NAMALWA (cell line): ENCODE data around the gene TRIM60.
"Not testable (repeated sequence)": the region's sequence is repeated elsewhere in the genome, so short reads cannot be mapped to it uniquely, and the experiment has no call there.

Experiments used
- DNase-seq: peaks from one replicate; pipeline ENCODE4 v3.0.0-alpha.2; 2015; ENCODE audit warnings: low spot score

Gene TRIM60

DNA sequence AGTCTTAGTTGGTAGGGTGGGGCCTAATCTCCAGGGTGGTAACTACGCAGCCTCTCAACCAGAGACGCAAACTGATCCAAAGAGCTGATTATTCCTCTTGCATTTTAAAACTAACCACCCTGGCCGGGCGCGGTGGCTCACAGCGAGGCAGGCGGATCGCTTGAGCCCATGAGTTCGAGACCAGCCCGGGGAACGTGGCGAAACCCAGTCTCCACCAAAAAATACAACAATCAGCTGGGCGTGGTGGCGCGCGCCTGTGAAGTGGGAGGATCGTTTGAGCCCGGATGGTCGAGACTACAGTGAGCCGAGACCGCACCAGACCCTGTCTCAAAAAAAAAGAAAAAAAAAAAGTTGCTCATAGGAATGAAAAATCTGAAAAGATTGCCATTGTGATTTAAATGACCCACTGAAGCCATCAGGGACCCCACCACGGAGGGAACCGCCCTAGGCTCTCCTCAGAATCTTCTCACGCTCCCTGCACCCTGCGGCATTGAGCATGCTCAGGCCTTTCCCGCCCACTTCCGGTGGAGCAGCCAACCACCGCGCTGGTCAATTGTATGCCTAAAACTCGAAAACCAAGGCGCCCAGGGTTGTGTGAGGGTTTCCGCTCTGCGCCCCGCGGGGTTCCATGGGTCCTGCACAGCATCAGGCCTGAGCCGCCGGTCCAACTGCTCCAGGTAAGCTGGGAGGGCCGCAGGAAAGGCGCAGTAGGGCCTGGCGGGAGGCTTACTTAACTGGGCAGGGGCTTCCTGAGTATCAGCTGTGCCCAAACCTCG lies at the start of gene TRIM60:
TRIM60 (plus strand) TSS at position 564 of the 776 bp plus-strand sequence. CDS start 8,074 bp downstream, outside the sequence.
- no peak for DNase-seq

DNA sequence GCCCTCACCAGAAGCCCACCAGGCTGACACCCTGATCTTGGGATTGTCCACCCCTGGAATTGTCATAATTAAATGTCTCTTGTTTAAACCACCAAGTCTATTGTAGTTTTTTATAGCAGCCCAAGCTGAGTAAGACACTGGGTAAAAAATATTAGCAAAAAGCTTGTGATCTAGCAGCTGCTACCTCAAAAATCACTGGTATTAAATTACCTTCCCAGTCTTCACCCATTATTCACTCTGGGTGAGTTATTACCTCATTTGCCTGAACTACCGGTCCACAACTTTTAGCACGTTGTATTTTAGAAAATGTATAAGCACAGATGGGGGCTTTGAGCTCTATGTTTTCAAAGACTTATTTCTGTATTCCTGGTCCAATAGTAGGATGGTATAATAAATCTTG lies 42.3 kb upstream of the TRIM60 start:
- DNase-seq, result no peak

DNA sequence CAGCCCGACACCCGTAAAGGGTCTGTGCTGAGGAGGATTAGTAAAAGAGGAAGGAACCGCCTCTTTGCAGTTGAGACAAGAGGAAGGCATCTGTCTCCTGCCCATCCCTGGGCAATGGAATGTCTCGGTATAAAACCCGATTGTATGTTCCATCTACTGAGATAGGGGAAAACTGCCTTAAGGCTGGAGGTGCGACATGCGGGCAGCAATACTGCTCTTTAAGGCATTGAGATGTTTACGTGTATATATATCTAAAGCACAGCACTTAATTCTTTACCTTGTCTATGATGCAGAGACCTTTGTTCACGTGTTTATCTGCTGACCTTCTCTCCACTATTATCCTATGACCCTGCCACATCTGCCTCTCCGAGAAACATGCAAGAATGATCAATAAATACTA lies 41.0 kb upstream of the TRIM60 start:
- not testable (repeated sequence) for DNase-seq

DNA sequence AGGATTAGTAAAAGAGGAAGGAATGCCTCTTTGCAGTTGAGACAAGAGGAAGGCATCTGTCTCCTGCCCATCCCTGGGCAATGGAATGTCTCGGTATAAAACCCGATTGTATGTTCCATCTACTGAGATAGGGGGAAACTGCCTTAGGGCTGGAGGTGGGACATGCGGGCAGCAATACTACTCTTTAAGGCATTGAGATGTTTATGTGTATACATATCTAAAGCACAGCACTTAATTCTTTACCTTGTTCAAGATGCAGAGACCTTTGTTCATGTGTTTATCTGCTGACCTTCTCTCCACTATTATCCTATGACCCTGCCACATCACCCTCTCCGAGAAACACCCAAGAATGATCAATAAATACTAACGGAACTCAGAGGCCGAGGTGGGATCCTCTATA lies 35.7 kb upstream of the TRIM60 start:
- DNase-seq, result not testable (repeated sequence)

DNA sequence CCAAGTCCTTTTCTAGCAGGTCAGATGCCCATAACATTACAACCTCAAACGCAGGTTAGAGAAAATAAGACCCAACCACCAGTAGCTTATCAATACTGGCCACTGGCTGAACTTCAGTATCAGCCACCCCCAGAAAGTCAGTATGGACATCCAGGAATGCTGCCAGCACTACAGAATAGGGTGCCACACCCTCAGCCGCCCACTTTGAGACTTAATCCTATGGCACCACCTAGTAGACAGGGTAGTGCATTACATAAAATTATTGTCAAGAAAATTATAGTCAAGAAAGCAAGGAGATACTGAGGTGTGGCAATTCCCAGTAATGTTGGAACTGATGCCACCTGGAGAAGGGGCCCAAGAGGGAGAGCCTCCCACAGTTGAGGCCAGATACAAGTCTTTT lies 34.5 kb upstream of the TRIM60 start:
- peak; percentile 40 for DNase-seq

DNA sequence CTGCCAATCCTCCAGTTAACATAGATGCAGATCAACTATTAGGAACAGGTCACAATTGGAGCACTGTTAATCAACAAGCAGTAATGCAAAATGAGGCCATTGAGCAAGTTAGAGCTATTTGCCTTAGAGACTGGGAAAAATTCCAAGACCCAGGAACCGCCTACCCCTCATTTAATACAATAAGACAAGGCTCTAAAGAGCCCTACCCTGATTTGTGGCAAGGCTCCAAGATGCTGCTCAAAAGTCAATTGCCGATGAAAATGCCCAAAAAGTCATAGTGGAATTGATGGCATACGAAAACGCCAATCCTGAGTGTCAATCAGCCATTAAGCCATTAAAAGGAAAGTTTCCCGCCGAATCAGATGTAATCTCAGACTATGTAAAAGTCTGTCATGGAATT lies 33.9 kb upstream of the TRIM60 start:
- no peak for DNase-seq

DNA sequence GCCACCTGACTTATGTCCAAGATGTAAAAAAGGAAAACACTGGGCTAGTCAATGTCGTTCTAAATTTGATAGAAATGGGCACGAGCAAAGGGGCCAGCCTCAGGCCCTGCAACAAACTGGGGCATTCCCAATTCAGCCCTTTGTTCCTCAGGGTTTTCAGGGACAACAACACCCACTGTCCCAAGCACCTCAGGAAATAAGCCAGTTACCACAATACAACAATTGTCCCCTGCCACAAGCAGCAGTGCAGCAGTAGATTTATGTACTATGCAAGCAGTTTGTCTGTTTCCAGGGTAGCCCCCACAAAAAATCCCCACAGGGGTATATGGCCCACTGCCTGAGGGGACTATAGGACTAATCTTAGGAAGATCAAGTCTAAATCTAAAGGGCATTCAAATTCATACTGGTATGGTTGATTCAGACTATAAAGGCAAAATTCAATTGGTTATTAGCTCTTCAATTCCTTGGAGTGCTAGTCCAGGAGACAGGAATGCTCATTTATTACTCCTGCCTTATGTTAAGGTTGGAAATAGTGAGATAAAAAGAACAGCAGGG lies 33.2 kb upstream of the TRIM60 start:
- DNase-seq, result not testable (repeated sequence)

DNA sequence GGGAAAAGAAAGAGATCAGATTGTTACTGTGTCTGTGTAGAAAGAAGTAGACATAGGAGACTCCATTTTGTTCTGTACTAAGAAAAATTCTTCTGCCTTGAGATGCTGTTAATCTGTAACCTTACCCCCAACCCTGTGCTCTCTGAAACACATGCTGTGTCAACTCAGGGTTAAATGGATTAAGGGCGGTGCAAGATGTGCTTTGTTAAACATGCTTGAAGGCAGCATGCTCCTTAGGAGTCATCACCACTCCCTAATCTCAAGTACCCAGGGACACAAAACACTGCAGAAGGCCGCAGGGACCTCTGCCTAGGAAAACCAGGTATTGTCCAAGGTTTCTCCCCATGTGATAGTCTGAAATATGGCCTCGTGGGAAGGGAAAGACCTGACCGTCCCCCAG lies 29.8 kb upstream of the TRIM60 start:
- DNase-seq, result not testable (repeated sequence)

DNA sequence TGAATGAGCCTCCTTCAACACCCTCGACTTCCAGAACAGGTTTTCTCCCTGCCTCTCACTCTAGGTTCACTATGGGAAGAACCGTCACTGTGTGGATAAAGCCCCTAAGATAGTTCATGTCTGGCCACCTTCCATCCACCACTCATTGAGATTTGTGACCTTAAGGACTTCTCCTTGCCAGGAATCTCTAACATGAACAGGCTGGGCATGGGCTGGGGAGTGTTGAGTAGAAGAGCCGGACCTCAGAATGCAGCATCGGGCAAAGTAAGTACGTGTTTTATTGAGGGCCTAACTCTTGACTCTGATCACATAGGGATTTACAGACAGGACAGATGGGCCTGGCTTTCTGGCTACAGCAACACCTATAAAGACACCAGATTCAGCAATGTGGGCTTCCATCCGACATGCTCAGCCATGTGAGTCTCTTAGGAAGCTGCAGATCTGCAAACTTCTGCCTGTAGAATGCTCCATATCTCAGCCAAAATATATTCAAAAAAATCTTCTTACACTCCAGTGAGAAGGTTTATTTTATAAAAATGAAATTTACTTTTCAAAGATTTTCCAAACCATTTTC lies 26.4 kb upstream of the TRIM60 start:
- DNase-seq, result no peak

DNA sequence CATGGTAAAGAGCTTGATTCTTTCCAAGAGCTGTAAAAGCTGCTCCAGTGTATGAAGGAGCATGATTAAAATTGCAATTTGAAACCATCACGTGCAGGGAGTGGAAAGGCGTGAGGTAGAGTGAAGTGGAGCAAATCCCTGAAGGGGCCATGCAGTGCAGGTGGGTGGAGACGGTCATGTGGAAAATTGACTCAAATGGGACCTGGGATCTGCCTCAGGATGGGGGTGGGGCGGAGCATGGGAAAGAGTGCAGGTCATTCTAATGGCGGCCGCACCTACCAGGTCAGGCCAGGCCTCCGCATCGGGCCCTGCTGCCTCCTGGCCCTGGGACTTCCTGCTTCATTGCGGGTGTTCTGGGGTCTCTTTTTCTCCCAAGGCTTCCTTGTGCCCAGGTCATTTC lies 25.3 kb upstream of the TRIM60 start:
- no peak for DNase-seq

DNA sequence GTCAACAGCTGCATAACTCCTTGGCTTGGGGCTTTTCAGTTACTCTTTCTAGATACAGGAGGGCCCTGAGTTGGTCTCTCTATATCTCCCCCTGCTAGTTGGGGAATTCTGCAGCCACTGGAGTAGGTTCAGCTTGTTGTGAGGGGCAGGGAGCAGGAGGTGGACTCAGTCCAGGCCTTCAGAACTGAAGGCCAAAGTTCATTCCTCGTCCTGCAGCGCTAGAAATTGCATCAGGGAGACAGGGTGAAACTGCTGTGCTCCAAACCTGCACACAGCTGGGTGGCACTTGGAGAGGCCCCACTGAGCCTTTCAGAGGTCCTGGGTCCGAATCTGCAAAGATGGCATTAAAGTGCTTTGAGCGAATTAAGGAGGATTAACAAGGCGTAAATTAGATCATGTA lies 24.9 kb upstream of the TRIM60 start:
- no peak for DNase-seq

DNA sequence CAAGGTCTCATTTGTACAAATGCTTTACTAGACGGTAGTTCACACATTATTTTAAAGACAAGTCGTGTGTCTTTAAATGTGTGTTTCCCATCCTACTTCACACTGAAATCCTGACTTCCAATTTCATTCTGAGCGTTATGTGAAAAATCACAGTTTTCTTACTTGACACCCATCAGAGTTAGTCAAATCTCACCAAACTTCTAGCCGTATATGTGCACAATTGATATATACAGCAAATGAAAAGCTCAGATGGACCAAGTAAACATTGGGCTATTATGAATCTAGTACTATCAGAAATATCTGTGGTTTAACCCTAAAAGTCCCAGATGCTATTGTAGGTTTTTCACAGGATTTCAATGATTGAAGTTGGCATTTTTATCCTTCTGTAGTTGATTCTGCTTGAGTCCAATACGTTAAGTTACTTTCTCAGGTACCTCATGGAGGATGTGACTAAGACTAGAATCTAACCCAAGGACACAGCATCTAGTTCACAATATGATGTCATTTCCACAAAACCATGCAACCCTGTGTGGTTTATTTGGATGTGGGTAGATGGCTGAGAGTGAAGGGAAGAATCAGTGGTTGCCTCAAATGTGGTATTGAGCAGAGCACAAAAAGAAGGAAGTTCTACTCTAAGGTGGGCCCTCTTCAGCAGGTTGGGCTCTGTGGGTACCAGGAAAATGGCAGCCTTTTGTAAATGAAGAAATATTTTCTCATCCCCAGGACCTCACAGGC lies 22.1 kb upstream of the TRIM60 start:
- no peak for DNase-seq

DNA sequence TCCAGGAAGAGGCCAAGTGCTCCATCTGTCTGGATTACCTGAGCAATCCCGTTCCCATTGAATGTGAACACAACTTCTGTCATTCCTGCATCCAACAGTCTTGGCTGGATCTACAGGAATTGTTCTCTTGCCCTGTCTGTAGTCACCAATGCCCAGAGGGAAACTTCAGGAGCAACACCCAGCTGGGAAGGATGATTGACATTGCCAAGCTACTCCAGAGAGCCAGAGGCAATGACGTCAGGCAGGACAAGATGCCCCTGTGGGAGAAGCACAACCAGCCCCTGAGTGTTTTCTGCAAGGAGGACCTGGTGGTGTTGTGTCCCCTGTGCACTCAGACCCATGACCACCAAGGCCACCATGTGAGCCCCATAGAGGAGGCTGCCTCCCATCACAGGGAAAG lies 21.3 kb upstream of the TRIM60 start:
- no peak for DNase-seq

DNA sequence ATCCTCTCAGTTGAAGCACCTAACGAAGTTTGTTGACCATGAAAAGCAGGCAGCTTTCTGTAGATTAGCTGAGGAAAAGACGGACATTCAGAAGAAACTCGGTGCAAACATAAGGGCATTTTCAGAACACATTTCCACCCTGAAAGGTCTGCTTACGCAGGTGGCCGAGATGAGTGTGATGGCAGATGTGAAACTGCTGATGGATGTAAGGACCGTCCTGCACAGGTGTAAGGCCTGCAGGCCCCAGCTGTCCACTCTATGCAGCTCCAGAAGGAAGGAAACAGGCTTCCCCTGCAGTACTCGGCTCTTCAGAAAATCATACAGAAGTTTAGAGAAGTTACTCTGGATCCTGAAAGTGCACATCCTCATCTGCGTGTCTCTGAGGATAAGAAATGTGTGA lies 20.8 kb upstream of the TRIM60 start:
- no peak for DNase-seq

DNA sequence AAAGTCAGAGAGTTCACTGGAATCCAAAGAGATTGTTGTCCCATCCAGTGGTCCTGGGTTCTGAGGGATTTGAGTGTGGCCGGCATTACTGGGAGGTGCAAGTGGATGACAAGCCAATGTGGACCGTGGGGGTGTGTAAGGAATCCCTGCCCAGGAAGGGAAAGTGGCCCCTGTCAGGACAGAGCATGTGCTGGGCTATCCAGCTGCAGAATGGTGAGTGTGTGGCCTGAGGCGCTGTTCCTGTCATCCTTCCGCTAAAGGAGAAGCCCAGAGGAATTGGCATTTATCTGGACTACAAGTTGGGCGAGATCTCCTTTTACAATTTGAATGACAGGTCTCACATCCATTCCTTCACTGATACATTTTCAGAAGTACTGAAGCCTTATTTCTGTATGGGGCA lies 20.4 kb upstream of the TRIM60 start:
- no peak for DNase-seq

DNA sequence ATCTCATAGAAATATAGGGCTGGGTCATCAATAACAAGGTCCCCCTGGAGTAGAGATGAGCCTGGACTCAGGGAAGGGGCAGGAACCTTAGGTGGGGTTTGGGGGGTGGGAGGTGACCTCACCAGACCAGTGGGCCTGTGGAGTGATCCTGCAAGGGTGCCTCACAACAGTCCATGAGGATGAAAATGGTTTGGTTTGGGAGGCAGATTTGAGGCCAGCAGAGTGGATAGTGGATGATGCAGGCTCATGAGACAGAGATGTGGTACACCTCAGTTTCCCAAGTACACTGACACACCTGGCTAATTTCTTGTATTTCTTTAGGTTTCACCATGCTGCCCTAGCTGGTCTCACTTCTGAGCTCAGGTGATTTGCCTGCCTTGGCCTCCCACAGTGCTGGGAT lies 18.1 kb upstream of the TRIM60 start:
- no peak for DNase-seq

DNA sequence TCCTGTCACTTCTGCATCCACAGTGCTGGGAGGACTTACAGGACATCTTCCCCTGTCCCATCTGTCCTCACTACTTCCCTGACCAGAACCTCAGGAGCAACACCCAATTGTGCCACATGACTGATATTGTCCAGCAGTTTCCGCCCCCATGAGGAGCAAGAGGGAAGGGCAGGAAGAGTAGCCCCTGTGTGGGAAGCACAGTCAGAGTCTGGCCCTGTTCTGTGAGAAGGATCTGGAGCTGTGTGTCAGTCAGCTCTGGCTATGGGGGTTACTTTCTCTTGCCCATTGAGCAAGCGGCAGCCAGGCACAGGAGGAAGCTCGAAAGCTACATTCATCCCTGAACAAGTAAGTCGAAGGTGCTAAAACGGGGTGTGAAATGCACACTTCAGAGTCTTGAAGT lies 14.8 kb upstream of the TRIM60 start:
- no peak for DNase-seq

DNA sequence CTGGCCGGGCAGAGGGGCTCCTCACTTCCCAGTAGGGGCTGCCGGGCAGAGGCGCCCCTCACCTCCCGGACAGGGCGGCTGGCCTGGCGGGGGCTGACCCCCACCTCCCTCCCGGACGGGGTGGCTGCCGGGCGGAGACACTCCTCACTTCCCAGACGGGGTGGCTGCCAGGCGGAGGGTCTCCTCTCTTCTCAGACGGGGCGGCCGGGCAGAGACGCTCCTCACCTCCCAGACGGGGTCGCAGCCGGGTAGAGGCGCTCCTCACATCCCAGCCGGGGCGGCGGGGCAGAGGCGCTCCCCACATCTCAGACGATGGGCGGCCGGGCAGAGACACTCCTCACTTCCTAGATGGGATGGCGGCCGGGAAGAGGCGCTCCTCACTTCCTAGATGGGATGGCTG lies 11.8 kb upstream of the TRIM60 start:
- not testable (repeated sequence) for DNase-seq

DNA sequence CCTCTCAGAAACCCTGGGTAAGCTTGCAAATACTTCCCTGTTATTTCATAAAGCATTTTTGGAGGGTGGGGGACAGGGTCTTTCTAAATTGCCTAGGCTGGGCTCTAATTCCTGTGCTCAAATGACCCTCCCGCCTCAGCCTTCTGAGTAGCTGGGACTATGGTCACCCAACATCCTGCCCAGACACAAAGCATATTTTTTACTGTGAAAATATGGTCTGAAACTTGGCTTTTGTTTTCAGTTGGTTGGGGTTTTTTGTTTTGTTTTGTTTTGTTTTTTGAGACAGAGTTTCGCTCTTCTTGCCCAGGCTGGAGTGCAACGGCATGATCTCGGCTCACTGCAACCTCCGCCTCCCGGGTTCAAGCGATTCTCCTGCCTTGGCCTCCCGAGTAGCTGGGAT lies 6.0 kb upstream of the TRIM60 start:
- not testable (repeated sequence) for DNase-seq

DNA sequence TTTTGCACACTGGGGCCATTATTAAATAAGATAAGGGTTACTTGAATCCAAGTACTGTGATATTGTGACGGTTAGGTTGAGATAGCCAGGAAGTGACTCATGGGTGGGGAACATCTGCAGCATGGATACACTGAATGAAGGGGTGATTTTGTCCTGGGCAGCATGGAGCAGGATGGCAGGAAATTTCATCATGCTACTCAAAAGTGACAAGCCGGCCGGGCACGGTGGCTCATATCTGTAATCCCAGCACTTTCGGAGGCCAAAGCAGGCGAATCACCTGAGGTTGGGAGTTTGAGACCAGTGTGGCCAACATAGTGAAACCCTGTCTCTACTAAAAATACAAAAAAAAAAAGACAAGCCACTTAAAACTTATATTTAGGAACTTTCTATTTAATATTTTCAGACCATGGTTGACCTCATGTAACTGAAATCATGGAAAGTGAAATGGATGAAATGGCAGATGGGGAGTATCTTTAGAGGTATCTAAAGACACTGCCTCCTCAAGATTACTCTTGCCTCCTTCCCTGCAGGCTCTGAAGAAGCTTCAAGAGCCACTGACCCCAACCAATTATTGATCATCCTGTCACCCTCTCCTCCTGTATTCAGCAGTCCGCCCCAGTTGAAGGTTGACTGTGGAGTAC lies 3.9 kb upstream of the TRIM60 start:
- DNase-seq, result no peak

DNA sequence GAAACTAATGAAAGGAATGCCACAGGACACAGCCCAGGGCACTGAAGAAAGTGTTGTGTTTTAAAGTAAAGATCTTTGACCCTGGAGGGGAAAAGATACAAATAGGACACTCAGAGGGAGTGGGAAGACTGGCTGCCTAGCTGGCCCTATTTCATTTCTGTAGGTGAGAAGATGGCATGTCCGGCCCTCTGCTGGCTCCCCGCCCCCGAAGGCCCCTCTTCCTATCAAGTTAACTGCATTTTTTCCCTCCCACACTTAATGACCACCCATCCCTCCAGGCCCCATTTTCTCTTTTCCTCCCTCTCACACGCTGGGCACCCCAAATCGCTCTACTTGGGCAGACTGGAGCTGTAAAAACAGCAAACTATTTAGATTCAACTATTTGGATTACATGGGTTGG lies 16.4 kb downstream of the TRIM60 start:
- no peak for DNase-seq

DNA sequence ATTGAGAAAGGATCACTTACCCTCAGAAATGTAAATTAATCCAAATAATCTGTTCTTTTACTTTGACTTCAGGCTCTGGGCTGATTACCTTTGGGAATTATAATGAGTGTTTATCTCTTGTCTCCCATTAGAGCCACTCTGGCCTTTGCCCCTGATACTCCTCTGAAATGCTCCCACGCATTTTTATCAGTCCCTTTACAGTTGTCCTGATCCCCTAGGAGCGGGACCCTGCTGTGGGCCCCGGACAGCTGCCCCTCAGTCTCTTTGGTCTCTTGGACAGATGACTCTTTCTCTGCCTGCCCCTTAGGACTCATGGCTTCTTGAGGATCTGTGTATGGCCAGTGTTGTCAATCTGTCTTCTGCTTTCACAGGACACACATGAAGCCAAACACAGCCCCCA lies 20.8 kb downstream of the TRIM60 start:
- no peak for DNase-seq
